Activated naive CD4-positive, alpha-beta T cell (primary cell): ENCODE data around the gene BMP5.

Experiments
- DNase-seq, 4 experiments: peaks; one replicate each; lab custom pipeline; 2025; lab: John Stamatoyannopoulos, UW

Gene BMP5

GRCh38 chr6:55872866-55873265 is 2.5 kb downstream of the BMP5 start:
- no peak for DNase-seq

DNA sequence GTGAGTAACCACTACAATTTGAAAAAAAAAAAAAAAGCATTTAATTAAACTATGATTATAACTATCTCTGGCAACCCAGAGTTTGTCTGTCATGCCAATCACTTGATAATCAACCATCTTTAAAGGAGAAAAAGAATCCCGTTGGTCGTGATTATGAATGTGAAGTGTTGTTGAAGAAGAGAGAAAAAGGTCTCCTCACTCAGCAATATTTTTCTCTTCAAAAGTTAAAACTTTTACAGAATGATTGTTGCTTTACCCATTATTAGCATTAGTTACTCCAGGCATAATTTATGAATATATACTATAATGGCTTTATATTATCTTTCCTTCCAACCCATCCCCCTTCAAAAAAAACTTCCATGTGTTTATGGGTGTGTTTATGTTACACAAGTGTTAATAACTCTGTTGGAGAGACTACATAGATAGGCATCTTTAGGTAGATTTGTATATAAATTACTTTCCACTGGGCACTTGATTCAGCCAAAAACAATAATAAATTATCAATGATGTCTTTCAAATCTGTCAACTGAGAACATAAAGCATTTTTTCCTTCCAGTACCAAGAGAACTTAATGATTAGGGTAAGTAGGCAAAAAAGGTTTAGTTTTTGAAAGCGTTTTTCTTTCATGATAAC is 5.1 kb downstream of the BMP5 start:
- no peak for DNase-seq

- no peak for DNase-seq
Observed at GRCh38 chr6:55869674-55870073, 5.7 kb downstream of the BMP5 start.

GRCh38 chr6:55868771-55869479 is 6.5 kb downstream of the BMP5 start:
- DNase-seq: no peak

- no peak for DNase-seq
Observed at GRCh38 chr6:55868176-55868575, 7.2 kb downstream of the BMP5 start.

DNA sequence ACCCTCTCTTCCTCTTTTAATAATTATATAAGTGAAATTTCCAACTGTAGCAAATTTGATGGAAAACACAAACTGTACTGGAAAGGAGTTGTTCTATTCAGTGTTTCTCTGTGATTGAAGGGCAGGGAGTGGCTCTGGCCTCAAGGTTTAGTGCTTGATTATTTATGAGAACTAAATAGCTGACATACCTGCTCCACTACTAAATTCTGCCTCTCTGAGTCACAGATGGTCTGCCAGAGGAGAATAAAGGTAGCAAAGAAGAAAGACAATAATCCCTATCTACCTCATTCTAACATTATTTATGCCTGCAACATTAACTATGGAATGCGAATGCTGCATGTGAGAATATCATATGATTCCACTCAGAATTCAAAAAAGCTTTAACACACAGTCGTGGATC is 9.3 kb downstream of the BMP5 start:
- no peak for DNase-seq

- DNase-seq: no peak
Observed at GRCh38 chr6:55853008-55854001, 22.1 kb downstream of the BMP5 start.

- DNase-seq: no peak
Observed at GRCh38 chr6:55841341-55841740, 34.0 kb downstream of the BMP5 start.

DNA sequence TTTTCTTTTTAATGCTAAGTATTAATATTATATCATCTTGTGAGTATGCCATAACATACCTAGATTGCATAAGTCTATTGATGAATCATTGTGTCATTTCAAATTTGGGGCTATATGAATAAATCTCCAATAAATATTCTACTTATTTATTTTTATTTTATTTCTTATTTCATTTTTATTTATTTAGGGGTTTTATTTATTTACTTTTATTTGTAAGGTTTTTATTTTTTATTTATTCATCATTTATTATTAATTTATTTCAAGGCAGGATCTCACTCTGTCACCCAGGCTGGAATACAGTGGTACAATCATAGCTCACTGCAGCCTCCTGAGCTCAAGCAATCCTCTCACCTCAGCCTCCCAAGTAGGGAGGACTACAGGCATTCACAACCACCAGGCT is 36.3 kb downstream of the BMP5 start:
- no peak for DNase-seq

- DNase-seq: no peak
Observed at GRCh38 chr6:55836945-55837344, 38.4 kb downstream of the BMP5 start.

DNA sequence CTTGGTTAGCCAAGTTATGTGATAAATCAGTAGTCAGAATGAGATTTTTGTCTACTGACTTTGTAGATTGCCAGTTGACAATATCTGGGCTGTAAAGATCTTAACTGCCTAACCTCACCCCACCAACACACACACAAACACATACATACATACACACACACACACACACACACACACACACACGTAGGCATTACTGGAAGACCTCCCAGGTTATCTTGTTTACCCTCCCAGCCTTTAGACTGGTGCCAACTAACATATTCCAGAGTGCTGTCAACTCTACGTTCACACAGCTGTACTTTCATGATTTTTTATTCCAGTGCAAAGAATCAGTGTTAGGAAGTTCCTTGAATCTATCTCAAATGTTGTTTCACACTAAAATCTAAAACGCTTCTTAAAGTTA is 38.9 kb downstream of the BMP5 start:
- DNase-seq: no peak

- DNase-seq: no peak
Observed at GRCh38 chr6:55835220-55835619, 40.2 kb downstream of the BMP5 start.

DNA sequence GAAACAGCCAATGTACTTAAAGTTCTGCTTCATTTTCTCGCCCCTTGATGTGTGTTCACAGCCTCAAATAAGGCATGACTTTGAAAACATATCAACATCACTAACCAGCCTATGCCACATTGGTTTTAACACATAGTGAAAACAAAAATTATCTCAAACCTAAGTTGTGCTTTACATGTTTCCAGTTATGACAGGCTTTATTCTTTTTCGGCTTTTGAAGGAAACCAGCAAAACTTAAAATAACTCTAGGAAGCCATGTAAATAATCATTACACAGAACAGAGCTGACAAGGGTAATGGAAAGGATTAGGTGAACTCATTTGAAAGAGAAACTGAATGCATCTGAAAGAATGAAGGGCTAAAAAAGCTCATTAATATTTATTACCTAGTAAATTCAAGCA is 42.1 kb downstream of the BMP5 start:
- no peak for DNase-seq

GRCh38 chr6:55827818-55828522 is 47.4 kb downstream of the BMP5 start:
- DNase-seq: no peak

GRCh38 chr6:55826941-55827340 is 48.4 kb downstream of the BMP5 start:
- DNase-seq: no peak

DNA sequence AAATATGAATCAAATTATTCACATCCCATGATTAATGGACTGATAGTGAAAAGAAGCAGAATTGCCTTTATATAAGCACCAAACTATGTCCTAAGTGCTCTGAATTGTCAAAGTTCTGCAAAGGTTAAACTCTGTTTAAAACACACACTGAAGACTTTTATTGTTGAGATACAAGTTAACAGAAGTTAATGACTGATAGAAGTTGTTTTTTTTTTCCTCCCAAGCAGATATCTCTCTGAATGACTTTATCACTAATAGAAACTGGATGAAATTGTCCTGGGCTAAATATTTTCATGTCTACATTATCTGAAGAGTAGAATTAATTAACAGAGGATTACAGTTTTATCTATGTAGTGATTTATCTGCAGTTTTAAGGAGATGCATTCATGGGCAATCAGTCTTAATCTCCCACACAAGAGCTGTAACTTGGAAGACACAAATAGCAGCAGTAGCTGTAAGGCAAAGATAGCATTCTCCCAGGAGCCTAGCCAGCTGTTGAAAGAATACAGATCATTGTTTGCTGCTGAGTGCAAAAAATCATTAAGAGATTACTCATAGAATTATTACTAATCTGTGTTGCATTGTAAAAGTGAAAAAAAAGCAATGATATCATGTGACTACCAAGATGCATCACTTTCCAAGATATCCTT is 49.9 kb downstream of the BMP5 start:
- no peak for DNase-seq

GRCh38 chr6:55822815-55823214 is 52.6 kb downstream of the BMP5 start:
- DNase-seq: no peak

GRCh38 chr6:55822005-55822404 is 53.4 kb downstream of the BMP5 start:
- DNase-seq: no peak

DNA sequence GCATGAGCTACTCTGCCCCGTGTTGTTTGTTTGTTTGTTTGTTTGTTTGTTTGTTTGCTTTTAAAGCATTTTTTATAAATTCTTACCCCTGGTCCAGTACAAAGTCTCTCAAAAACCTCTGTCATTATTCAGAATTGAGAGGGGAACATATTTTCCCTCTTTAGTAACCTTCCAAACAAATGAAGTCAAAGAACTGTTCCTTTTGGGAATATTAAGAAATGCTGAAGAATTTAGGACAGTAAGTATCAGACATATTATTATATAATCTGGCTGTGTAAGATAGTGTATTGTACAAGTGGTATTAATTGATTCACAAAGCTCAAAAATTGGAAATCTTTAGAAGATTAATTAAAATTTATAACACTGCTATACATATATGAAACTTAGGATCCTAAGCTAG is 54.7 kb downstream of the BMP5 start:
- no peak for DNase-seq

DNA sequence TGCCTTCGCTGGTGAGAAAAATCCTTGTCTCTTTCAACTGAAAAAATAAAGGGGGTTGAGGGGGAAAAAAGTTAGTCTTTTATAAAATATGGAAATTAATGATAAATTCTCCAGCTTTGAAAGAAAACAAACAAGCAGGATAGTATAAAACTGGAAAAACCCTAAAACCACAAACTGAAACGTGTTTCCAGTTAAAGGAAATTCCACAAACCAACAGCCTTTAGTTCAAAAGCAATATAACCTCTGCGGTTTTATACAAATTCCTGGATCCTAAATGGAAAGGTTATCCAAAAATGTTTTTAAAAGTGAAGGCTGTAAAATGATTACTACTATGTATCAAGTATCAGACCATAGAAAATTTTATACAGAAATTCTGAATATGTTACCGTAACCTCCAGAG is 55.6 kb downstream of the BMP5 start:
- DNase-seq: no peak

GRCh38 chr6:55818482-55818881 is 56.9 kb downstream of the BMP5 start:
- no peak for DNase-seq

GRCh38 chr6:55812509-55812908 is 62.9 kb downstream of the BMP5 start:
- DNase-seq: no peak
